Gastroesophageal sphincter (tissue), 4 donors: ENCODE results near the gene ABCA4. TPM values are rescaled to one million over a fixed set of nuclear protein-coding genes. Genes with fewer than 3 reads are reported as not detected.

Experiments used
- ATAC-seq: fragments of 150-250 bp; one replicate; pipeline ENCODE4 v1.9.1; 2016; ENCODE audit warnings: mild to moderate bottlenecking, moderate library complexity
- H3K27ac ChIP-seq, 4 donors: fragments of 200-600 bp; sonication (generic) in 3 of 4; 1 replicate in 3 of 4; 2 replicates in 1 of 4; pipeline ENCODE4 v1.5.1; 2016 to 2019
- H3K27me3 ChIP-seq: fragments of 200-600 bp; sonication (generic); one replicate; pipeline ENCODE4 v1.5.1; 2019
- H3K36me3 ChIP-seq, 2 donors: fragments of 200-600 bp; sonication (generic); one replicate each; pipeline ENCODE4 v1.5.1; 2019; ENCODE audit warnings: control low read depth in 1 of 2
- H3K4me1 ChIP-seq, 3 donors: fragments of 200-600 bp; sonication (generic); 1 replicate in 2 of 3; 2 replicates in 1 of 3; pipeline ENCODE4 v1.5.1; 2016 to 2019; ENCODE audit warnings: control low read depth in 2 of 3
- H3K4me3 ChIP-seq, 2 donors: fragments of 200-600 bp; sonication (generic); one replicate each; pipeline ENCODE4 v1.5.1; 2019; ENCODE audit warnings: mild to moderate bottlenecking in 1 of 2, moderate library complexity in 1 of 2
- H3K9me3 ChIP-seq, 3 donors: fragments of 200-600 bp; sonication (generic); one replicate each; pipeline ENCODE4 v1.5.1; 2017 to 2019; ENCODE audit warnings: control low read depth in 2 of 3
- EP300 ChIP-seq: sonication (generic); formaldehyde crosslinking; IDR thresholded peaks from one replicate; pipeline ENCODE4 v1.6.1; 2017; ENCODE audit warnings: antibody characterized with exemption, mild to moderate bottlenecking
- POLR2A ChIP-seq, 2 donors: fragments of 450-650 bp; IDR thresholded peaks; one replicate each; pipeline ENCODE4 v1.6.1; 2017; ENCODE audit warnings: antibody characterized with exemption in 2 of 2, mild to moderate bottlenecking in 2 of 2, moderate library complexity in 1 of 2
- POLR2AphosphoS5 ChIP-seq: sonication (generic); formaldehyde crosslinking; IDR thresholded peaks from one replicate; pipeline ENCODE4 v1.6.1; 2017; ENCODE audit warnings: antibody characterized with exemption
- WGBS, 2 donors: methylation state at CpG; one replicate each; pipeline ENCODE4 v1.1.5; 2018; ENCODE audit warnings: low coverage in 1 of 2; 5-methylcytosine and 5-hydroxymethylcytosine counted together
- total RNA-seq, 4 donors: library from RNA; depleted of rRNA; stranded (reverse); fragments of >200 nt; gene quantifications; one replicate each; pipeline ENCODE4 v1.1.0, GENCODE V29; 2016
- TF ChIP-seq, protein P1 (sequence below), 4 experiments: fragments of 200-600 bp in 2 of 4; fragments of 450-650 bp in 2 of 4; sonication (generic) in 1 of 4; IDR thresholded peaks; one replicate each; pipeline ENCODE4 v1.5.1; 2017 to 2019; ENCODE audit warnings: antibody characterized with exemption in 4 of 4, mild to moderate bottlenecking in 2 of 4, moderate library complexity in 2 of 4

ABCA4 gene
- total RNA-seq, 4 donors from 2014 or later, result 0.19 to 0.27 TPM; not detected in 2

DNA sequence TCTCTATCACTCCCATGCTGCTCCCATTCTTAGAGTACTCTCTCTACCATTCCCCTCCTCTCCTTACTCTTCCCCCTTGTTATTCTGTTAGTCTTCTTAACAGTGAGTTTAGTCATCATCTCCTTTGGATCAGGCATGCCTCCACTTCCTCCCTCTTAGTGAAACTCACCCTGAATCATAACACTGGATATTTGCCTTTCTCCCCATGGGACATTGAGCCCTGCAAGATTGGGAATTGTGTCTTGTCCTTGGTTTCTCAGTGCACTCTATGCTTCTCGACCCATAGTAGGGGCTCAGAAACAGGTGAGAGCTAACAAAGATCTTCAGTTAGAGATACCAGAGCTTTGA lies 143.4 kb downstream of the ABCA4 start:
- no peaks in the 10 kb centered on the region for H3K36me3 ChIP-seq
- H3K27me3 ChIP-seq, result no peaks in the 10 kb centered on the region
- H3K27ac ChIP-seq, result no peak overlapping the region
- peaks cover 0 to 22% (median 12%) of the 10 kb centered on the region in 3 donors for H3K4me1 ChIP-seq
- WGBS, 2 donors, result 90% methylated on average over 1 of the region's 1 CpG; no CpG with 5 or more reads in 1 of the 2 donors
- no peak for ATAC-seq
- H3K4me3 ChIP-seq, result no peak overlapping the region
- TF ChIP-seq, protein P1, sequence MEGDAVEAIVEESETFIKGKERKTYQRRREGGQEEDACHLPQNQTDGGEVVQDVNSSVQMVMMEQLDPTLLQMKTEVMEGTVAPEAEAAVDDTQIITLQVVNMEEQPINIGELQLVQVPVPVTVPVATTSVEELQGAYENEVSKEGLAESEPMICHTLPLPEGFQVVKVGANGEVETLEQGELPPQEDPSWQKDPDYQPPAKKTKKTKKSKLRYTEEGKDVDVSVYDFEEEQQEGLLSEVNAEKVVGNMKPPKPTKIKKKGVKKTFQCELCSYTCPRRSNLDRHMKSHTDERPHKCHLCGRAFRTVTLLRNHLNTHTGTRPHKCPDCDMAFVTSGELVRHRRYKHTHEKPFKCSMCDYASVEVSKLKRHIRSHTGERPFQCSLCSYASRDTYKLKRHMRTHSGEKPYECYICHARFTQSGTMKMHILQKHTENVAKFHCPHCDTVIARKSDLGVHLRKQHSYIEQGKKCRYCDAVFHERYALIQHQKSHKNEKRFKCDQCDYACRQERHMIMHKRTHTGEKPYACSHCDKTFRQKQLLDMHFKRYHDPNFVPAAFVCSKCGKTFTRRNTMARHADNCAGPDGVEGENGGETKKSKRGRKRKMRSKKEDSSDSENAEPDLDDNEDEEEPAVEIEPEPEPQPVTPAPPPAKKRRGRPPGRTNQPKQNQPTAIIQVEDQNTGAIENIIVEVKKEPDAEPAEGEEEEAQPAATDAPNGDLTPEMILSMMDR (IDR thresholded peaks at IDR 0.05), result no peak
- TF ChIP-seq POLR2A (IDR thresholded peaks at IDR 0.05) (no peak), POLR2AphosphoS5 (no peak), EP300 (no peak)
- no peaks in the 10 kb centered on the region for H3K9me3 ChIP-seq

DNA sequence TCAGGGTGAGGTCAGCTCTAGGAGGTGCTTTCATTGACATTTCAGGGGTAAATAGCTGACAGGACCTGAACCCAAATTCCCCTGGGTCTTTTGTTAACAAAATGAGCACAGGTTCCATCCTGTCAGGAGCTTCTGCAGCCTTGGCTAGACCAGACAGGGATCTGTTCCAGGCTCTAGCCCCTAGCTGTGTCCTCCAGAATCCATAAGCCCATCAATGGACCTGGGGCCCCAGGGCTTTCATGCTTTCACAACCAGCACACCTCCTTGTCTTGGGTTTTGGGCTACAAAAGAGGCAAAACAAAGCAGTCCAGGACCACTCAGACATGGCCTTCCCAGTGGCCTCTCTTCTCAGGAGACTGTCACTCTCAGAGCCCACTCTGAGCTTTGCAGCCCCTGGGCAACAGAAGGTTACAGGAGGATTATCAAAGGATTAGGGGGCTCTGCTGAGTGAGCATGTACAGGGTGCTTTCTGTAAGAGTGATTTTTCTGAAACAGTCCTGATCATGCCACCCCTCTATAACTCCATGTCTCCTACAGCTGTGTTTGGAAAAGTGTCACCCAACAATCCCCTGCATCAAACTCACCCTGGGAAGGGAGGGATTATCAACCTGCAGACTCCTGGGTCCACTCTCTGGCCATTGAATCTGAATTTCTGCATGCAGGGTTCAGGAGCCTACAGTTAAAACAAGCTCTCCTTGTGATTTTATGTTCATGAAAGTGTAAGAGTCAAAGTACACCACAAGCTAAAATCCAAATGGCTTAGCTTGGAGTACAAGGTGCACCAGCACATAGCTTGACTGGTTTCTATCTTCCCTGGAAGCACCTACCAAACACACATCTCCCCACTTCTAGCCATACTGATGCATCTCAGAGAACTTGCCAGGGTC lies 144.0 kb downstream of the ABCA4 start:
- Histone ChIP-seq H3K36me3 (no peaks in the 10 kb centered on the region), H3K4me1 (peaks cover 0 to 22% (median 12%) of the 10 kb centered on the region in 3 donors)
- TF ChIP-seq POLR2AphosphoS5 (no peak), POLR2A (IDR thresholded peaks at IDR 0.05) (no peak), EP300 (no peak)
- TF ChIP-seq, protein P1 (IDR thresholded peaks at IDR 0.05), result no peak

DNA sequence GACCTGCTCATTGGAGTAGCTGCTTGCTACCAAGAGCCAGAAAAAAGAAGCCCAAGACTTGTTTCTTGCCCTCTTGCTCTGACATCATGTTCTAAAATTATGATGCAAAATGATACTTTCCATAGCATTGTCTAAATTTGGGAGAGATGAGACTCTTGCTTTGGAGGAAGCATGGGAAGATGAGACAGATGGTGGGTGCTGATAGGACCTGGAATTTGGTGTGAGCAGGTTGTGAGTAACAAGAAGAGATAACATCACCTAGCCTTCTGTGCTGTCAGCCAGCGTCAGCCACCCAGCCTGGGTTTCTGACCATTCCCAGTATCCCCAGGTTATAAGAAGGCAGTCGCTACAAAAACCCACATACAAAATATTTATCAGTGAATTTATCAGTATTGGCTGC lies 144.7 kb downstream of the ABCA4 start:
- H3K4me1 ChIP-seq, result peaks cover 0 to 22% (median 12%) of the 10 kb centered on the region in 3 donors
- no peaks in the 10 kb centered on the region for H3K9me3 ChIP-seq
- 67% methylated on average over 2 of the region's 2 CpGs; no CpG with 5 or more reads in 1 of the 2 donors for WGBS, 2 donors
- H3K27me3 ChIP-seq, result no peaks in the 10 kb centered on the region
- ATAC-seq, result no peak
- TF ChIP-seq POLR2A (IDR thresholded peaks at IDR 0.05) (no peak), EP300 (no peak), POLR2AphosphoS5 (no peak)
- TF ChIP-seq, protein P1 (IDR thresholded peaks at IDR 0.05), result no peak
- H3K36me3 ChIP-seq, result no peaks in the 10 kb centered on the region
- no peak overlapping the region for H3K4me3 ChIP-seq
- no peak overlapping the region for H3K27ac ChIP-seq

More for the DNA sequence above, 144.0 kb downstream of the ABCA4 start:
- ATAC-seq, result no peak
- Histone ChIP-seq H3K27ac (no peak overlapping the region), H3K27me3 (no peaks in the 10 kb centered on the region), H3K9me3 (no peaks in the 10 kb centered on the region), H3K4me3 (no peak overlapping the region)

DNA sequence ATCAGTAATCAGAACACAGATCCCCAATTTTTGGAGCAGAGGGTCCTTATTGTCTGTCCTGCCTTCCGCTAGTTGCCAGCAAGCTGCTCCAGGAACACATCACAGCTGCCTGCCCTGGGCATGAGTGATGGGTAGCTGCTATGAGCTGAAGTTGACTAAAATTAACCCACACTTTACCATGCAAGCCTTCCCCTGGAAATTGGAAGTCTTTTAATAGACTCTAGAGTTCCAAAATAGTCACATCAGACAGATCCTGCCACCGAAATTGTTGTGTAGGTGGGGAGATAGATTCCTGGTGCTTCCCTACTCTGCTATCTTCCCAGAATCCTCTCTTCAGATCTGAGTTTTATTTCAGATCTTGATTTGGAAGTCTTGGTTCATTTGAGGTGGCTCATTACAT lies 148.6 kb downstream of the ABCA4 start:
- 52 to 57% methylated on average over 1 to 2 of the region's 2 CpGs for WGBS, 2 donors

More for the DNA sequence above, 148.6 kb downstream of the ABCA4 start:
- Histone ChIP-seq H3K9me3 (no peaks in the 10 kb centered on the region), H3K4me1 (no peaks in the 10 kb centered on the region), H3K27ac (no peak overlapping the region), H3K36me3 (no peaks in the 10 kb centered on the region), H3K4me3 (no peak overlapping the region), H3K27me3 (no peaks in the 10 kb centered on the region)
- TF ChIP-seq POLR2A (IDR thresholded peaks at IDR 0.05) (no peak), POLR2AphosphoS5 (no peak), EP300 (no peak)
- TF ChIP-seq, protein P1 (IDR thresholded peaks at IDR 0.05), result no peak
- ATAC-seq, result no peak
